Bronchial epithelial cell (primary cell): Measurements from ENCODE around the gene CCDC188. TPM values are rescaled to one million over a fixed set of nuclear protein-coding genes. Genes with fewer than 3 reads are reported as not detected.

Source experiments
- DNase-seq: peaks from one replicate; pipeline ENCODE4 v3.0.0-alpha.2; 2010; ENCODE audit warnings: low read depth
- FAIRE-seq: peaks from 2 replicates; lab custom pipeline; 2011; peaks lifted over from hg19 to GRCh38; lab: Jason Lieb, UNC
- H3K27me3 ChIP-seq: 2 replicates; pipeline ENCODE4 v1.5.1; 2011; ENCODE audit warnings: low read length; ENCODE audit not compliant: control insufficient read depth, insufficient read depth
- H3K36me3 ChIP-seq: 2 replicates; pipeline ENCODE4 v1.5.1; 2011; ENCODE audit warnings: low read length; ENCODE audit not compliant: control insufficient read depth, insufficient read depth
- H3K4me3 ChIP-seq: 2 replicates; pipeline ENCODE4 v1.5.1; 2011; ENCODE audit warnings: mild to moderate bottlenecking, low read depth, low read length, control low read depth
- total RNA-seq: library from RNA; depleted of rRNA; stranded (reverse); fragments of >200 nt; gene quantifications from 2 replicates; pipeline ENCODE4 v1.2.1, GENCODE V29; 2014
- TF ChIP-seq, protein P1 (sequence below): IDR thresholded peaks from 2 replicates; pipeline ENCODE4 v1.5.1; 2011; ENCODE audit warnings: mild to moderate bottlenecking, moderate library complexity, low read length, control low read depth, inconsistent platforms; ENCODE audit not compliant: insufficient read depth, severe bottlenecking

Gene CCDC188
- total RNA-seq, 1 donor from 2014 or later = not detected

DNA sequence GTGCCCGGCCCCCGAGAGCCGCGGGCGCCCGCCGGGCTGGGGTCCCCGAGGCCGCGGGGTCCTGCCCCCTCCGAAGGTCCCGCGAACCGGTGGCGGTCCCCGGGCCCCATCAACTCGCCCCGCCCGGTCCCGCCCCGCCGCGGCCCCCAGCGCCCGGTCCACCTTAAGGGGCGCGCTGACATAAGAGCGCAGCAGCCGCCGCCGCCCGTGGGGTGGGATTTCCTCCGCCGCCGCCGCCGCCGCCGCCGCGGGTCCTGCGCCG is 19.3 kb downstream of the CCDC188 start, which contains the start of gene ZDHHC8:
TSS of gene ZDHHC8 (plus strand) at position 208 of the 262 bp plus-strand sequence. CDS start 144 bp downstream, outside the sequence.
- FAIRE-seq (no peak), DNase-seq (no peak)
- H3K36me3 ChIP-seq = peaks cover 4% of the 10 kb centered on the region
- TF ChIP-seq, protein P1, sequence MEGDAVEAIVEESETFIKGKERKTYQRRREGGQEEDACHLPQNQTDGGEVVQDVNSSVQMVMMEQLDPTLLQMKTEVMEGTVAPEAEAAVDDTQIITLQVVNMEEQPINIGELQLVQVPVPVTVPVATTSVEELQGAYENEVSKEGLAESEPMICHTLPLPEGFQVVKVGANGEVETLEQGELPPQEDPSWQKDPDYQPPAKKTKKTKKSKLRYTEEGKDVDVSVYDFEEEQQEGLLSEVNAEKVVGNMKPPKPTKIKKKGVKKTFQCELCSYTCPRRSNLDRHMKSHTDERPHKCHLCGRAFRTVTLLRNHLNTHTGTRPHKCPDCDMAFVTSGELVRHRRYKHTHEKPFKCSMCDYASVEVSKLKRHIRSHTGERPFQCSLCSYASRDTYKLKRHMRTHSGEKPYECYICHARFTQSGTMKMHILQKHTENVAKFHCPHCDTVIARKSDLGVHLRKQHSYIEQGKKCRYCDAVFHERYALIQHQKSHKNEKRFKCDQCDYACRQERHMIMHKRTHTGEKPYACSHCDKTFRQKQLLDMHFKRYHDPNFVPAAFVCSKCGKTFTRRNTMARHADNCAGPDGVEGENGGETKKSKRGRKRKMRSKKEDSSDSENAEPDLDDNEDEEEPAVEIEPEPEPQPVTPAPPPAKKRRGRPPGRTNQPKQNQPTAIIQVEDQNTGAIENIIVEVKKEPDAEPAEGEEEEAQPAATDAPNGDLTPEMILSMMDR = no peak
- no peaks in the 10 kb centered on the region for H3K27me3 ChIP-seq
- peak within 1 kb of the TSS; percentile 75 for H3K4me3 ChIP-seq

DNA sequence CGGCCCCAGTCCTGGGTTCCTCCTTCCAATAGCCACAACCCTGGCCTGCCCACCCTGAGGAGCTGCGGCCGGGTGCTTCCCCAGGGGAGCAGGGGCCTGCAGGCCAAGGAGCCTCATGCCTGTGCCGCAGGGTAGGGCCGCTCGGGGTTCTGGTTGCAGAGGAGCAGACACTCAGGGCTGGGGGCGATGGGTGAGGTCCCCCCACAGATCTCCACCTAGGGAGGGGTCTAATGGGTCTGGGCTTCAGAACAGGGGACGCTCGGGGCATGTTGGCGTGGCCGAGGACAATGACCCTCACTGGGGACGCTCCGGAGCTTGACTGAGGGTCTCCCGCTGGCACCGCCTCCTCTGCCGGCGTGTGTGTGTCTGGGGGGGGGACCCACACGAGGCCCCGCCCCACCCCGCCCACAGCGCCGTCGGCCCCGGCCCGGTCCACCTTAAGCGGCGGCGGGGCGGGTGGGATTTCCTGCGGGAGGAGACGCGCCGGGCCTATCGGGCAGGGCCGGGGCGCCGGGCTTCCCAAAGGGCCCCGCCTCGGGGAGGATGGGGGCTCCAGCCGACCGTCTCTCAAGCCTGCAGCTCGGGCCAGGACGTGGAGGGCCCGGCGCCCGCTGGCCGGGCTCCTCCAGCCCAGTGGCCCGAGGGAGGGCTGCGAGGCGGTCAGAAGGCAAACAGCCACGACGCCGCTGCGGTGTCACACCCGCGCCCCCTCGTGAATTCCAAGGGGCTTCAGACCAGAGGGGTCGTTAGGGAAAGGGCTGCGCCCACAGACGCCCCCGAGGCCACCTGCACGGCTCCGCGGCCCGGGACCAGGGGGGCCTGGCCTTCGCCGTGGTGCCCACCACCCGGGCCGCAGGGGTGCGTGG is 19.9 kb downstream of the CCDC188 start:
- no peak for FAIRE-seq
- peak overlapping the region; percentile 75 for H3K4me3 ChIP-seq
- peak; percentile 33 for DNase-seq
- TF ChIP-seq, protein P1 = no peak
- peaks cover 5% of the 10 kb centered on the region for H3K36me3 ChIP-seq
- H3K27me3 ChIP-seq = no peaks in the 10 kb centered on the region

- no peak for FAIRE-seq
- DNase-seq = peak; percentile 15
Measured at GRCh38 chr22:20130319-20130718, 20.5 kb downstream of the CCDC188 start.

GRCh38 chr22:20129747-20130014 is 21.2 kb downstream of the CCDC188 start:
- TF ChIP-seq, protein P1 = no peak
- no peaks in the 10 kb centered on the region for H3K27me3 ChIP-seq
- H3K4me3 ChIP-seq = no peak overlapping the region
- H3K36me3 ChIP-seq = peaks cover 13% of the 10 kb centered on the region
- FAIRE-seq (no peak), DNase-seq (no peak)

More at GRCh38 chr22:20130319-20130718, 20.5 kb downstream of the CCDC188 start:
- Histone ChIP-seq H3K36me3 (peaks cover 10% of the 10 kb centered on the region), H3K27me3 (no peaks in the 10 kb centered on the region), H3K4me3 (no peak overlapping the region)
- TF ChIP-seq, protein P1 = peak; percentile 58

DNA sequence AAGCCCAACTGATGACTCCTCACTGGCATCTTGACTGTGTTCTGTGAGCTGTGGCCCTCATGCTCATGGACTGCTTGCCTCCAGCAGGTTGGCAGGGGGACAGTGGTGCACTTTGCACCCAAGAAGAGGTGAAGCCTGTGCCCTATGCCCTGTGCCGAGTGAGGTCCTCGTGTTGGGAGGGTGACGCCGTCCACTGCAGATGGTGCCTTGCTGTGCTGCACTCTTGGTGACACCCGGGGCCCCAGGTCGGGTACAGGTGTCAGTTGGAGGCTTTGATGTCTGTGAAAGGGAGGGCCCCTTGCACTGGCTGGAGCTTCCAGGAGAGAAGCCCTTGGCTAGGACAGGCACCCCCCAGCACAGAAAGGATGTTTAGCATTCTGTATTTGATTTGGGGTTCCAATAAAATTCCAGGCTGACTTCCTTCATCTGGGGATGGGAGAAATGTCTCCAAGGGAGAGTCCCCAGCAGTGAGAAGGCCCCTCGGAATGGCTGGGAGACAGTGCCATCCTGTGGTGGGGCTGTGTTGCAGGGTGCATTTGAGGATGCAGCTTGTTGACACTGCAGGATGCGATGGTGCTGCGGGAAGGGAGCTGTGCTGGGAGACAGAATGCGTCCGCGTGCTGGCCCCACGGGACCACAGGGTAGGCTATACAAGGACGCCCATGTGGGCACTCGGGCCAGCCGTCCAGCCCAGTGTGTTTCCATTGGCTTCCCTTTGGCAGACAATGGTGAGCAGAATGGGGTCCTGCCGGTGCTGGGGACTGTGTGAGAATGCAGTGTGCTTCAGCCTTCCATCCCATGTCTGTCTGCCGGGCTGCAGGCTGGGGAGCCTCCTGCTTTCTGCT is 21.7 kb downstream of the CCDC188 start:
- peaks cover 16% of the 10 kb centered on the region for H3K36me3 ChIP-seq
- FAIRE-seq (no peak), DNase-seq (peak; percentile 20)
- H3K4me3 ChIP-seq = no peak overlapping the region
- TF ChIP-seq, protein P1 = peak; percentile 49
- no peaks in the 10 kb centered on the region for H3K27me3 ChIP-seq
